ES-I3 (cell line): ENCODE results near the gene ST6GAL2.

Source experiments
- H3K36me3 ChIP-seq: 2 replicates; pipeline ENCODE4 v1.6.1; 2013; ENCODE audit warnings: mild to moderate bottlenecking, low read length, control low read depth, moderate library complexity; ENCODE audit not compliant: insufficient read depth
- H3K4me1 ChIP-seq: 2 replicates; pipeline ENCODE4 v1.6.1; 2013; ENCODE audit warnings: mild to moderate bottlenecking, control low read depth, low read length; ENCODE audit not compliant: insufficient read depth
- H3K9ac ChIP-seq: 2 replicates; pipeline ENCODE4 v1.6.1; 2013; ENCODE audit warnings: low read depth, mild to moderate bottlenecking, low read length, moderate library complexity
- H3K9me3 ChIP-seq: 2 replicates; pipeline ENCODE4 v1.6.1; 2013; ENCODE audit warnings: mild to moderate bottlenecking, low read length, moderate library complexity; ENCODE audit not compliant: control insufficient read depth, insufficient read depth

The ST6GAL2 gene

DNA sequence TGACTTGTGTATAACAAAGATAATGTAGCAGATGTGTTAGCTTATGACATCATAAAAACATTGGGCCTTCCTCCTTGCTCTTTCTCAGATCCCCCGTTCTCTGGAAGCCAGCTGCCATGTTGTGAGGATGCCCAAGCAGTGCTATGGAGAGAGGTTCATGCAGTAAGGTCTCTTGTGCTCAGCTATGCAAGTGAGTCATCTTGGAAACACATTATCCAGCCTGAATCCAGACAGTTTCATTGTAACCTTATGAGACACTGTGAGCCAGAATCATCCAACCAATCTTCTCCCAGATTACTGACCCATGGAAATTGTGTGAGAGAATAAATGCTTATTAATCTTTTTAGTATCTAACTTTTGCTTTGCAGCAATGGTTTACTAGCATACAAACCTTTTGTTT, 60.8 kb downstream of the ST6GAL2 start:
- H3K9ac ChIP-seq, result no peak overlapping the region
- no peaks in the 10 kb centered on the region for H3K4me1 ChIP-seq
- no peaks in the 10 kb centered on the region for H3K36me3 ChIP-seq

DNA sequence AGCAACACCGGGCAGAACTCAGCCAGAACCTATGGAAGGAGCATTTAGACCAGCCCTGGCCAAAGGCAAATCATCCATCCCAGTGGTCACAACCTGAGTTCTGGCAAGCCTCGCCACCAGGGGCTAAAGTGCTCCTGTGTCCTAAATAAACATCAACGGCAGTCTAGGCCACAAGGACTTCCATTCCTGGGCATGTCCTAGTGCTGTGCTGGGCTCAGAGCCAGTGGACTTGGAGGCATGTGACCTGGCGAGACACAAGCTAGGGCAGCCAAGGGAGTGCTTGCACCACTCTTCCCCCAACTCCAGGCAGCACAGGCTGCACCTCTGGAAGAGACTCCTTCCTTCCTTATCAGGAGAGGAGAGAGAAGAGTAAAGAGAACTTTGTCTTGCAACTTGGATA, 69.0 kb downstream of the ST6GAL2 start:
- H3K9me3 ChIP-seq, result no peaks in the 10 kb centered on the region
- H3K9ac ChIP-seq, result no peak overlapping the region
- H3K4me1 ChIP-seq, result no peaks in the 10 kb centered on the region
- no peaks in the 10 kb centered on the region for H3K36me3 ChIP-seq

More for the DNA sequence above, 60.8 kb downstream of the ST6GAL2 start:
- no peaks in the 10 kb centered on the region for H3K9me3 ChIP-seq

DNA sequence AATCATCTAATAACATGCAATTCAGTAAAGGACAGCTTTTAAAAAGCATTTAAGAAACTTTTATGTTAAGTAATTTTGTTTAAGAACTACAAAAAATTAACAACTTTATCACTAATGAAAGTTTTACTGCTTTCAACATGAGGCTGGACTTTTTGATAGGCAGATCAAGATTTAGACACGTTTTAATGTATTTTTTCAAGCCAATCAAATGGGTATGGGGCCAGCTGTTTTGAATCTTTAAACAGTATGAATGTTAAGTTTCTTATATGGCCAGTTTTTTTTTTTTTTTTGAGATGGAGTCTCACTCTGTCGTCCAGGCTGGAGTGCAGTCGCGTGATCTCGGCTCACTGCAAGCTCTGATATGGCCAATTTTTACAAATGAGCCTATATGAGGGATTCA, 73.1 kb downstream of the ST6GAL2 start:
- Histone ChIP-seq H3K36me3 (no peaks in the 10 kb centered on the region), H3K9me3 (no peaks in the 10 kb centered on the region), H3K4me1 (no peaks in the 10 kb centered on the region), H3K9ac (no peak overlapping the region)

- no peaks in the 10 kb centered on the region for H3K4me1 ChIP-seq
- H3K9ac ChIP-seq, result no peak overlapping the region
- no peaks in the 10 kb centered on the region for H3K9me3 ChIP-seq
- no peaks in the 10 kb centered on the region for H3K36me3 ChIP-seq
These were observed 73.6 kb downstream of the ST6GAL2 start for GRCh38 chr2:106812383-106812782.

DNA sequence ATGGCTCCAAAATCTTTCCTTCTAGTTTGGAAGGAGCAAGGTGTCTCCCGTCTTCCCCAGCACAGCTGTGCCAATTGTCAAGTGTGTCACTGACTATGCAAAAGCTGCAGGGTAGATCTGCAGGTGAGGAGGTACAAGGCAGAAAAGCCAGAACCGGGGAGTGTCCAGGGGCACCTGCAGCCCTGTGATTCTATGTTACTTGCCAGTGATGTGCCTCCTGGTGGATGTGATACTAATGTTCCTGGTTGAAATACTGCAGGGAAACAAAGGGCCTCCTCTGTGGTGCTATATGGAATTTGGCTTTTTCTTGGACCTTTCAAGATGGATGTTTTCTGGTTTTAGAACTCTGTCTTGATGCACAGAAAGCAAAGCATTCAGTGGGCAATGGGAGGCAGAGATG, 80.3 kb downstream of the ST6GAL2 start:
- H3K9me3 ChIP-seq, result no peaks in the 10 kb centered on the region
- H3K9ac ChIP-seq, result no peak overlapping the region
- H3K4me1 ChIP-seq, result peaks cover 4% of the 10 kb centered on the region; the same call in 1 of the 2 replicates
- no peaks in the 10 kb centered on the region for H3K36me3 ChIP-seq

GRCh38 chr2:106804161-106804560, 81.8 kb downstream of the ST6GAL2 start:
- Histone ChIP-seq H3K9ac (no peak overlapping the region), H3K4me1 (peaks cover 4% of the 10 kb centered on the region; the same call in 1 of the 2 replicates), H3K9me3 (no peaks in the 10 kb centered on the region), H3K36me3 (no peaks in the 10 kb centered on the region)

- H3K9ac ChIP-seq, result no peak overlapping the region
- H3K36me3 ChIP-seq, result no peaks in the 10 kb centered on the region
- peaks cover 4% of the 10 kb centered on the region; the same call in 1 of the 2 replicates for H3K4me1 ChIP-seq
- no peaks in the 10 kb centered on the region for H3K9me3 ChIP-seq
These were observed 84.9 kb downstream of the ST6GAL2 start for GRCh38 chr2:106800976-106801655.

DNA sequence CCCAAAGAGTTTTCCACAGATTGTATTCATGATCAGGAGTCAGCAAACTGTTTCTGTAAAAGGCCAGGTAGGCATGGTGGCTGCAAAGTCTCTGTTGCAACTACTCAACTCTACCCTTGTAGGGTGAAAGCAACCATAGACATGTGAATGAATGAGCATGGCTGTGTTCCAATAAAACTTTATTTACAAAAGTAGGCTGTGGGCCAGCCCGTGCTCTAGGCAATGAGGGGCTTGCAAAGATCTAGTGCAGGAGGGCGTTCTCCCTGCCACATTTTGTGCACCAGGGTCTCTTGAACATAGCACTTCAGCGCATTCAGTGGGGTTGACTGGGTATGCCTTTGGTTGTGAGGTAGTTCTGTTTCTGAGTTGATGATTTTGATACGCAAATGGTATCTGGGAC, 85.8 kb downstream of the ST6GAL2 start:
- no peaks in the 10 kb centered on the region for H3K9me3 ChIP-seq
- H3K9ac ChIP-seq, result no peak overlapping the region
- peaks cover 4% of the 10 kb centered on the region; the same call in 1 of the 2 replicates for H3K4me1 ChIP-seq
- H3K36me3 ChIP-seq, result no peaks in the 10 kb centered on the region

DNA sequence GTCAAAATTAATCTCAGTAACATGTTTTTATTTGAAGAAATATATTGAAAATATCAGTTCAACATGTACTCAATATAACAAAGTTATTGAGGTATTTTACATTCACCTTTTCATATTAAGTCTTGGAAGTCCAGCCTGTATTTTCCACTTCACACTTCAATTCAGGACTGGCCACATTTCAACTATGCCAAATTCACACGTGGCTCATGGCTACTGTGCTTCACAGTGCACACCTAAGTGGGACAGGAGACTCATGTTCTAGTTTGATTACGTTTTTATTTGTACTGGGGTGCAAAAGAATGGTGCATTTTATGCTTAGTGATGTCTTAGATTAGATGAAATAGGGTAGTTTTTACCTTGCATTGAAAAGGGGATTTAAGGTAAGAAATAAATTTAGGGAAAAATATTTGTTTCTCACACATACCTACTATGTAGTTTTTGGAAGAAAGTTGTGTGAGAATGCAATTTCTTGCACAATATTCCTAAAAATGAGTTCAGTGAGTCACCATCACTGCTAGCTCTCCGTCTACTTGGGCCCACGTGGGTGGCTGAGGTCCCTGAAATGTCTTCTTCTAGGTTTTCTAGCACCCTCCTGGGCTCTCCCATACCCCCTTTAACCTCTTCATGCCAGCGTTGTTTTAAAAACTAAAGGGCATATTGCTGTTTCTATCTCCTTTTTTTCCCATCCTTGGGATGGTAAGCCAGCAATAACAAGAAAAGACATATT, 87.0 kb downstream of the ST6GAL2 start:
- Histone ChIP-seq H3K9me3 (no peaks in the 10 kb centered on the region), H3K4me1 (peaks cover 4% of the 10 kb centered on the region; the same call in 1 of the 2 replicates)

GRCh38 chr2:106797494-106797893, 88.5 kb downstream of the ST6GAL2 start:
- Histone ChIP-seq H3K36me3 (no peaks in the 10 kb centered on the region), H3K9ac (no peak overlapping the region)

More for the DNA sequence above, 87.0 kb downstream of the ST6GAL2 start:
- Histone ChIP-seq H3K9ac (no peak overlapping the region), H3K36me3 (no peaks in the 10 kb centered on the region)

DNA sequence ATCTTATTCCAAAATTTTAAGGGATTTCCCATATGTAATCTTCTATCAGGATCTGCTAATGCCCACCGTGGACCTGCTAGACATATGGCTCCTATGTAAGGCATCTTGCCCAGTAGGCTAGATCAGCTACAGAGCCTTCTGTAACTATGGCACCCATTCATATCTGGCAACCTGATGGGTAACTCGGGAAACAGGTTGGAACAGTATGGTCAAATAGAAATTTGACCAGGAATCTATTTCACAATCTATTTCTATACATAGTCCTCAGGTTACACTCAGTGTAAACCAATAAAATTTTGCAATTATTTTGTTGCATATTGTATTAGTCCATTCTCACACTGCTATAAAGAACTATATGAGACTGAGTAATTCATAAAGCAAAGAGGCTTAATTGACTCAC, 93.3 kb downstream of the ST6GAL2 start:
- H3K9me3 ChIP-seq, result no peaks in the 10 kb centered on the region
- H3K36me3 ChIP-seq, result no peaks in the 10 kb centered on the region
- no peaks in the 10 kb centered on the region for H3K4me1 ChIP-seq
- no peak overlapping the region for H3K9ac ChIP-seq

More at GRCh38 chr2:106797494-106797893, 88.5 kb downstream of the ST6GAL2 start:
- H3K4me1 ChIP-seq, result peaks cover 4% of the 10 kb centered on the region; the same call in 1 of the 2 replicates
- no peaks in the 10 kb centered on the region for H3K9me3 ChIP-seq

DNA sequence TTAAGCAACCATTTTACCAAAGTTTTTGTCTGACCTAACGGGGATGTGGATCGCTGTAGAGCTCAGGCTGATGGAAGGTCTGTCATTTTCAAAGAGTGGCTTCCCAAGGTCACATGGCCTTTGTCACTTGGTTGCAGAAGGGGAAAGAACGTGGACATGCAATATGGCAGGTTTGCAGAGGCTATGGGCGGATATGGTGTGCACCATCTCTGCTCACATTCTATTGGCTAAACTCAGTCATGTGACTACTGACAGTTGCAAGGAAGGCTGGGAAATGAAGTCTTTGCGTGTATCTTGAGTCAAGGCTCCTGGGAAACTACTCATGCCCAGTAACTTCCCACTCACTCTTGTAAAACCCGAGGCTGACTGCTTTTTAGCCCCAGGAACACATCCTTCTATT, 96.8 kb downstream of the ST6GAL2 start:
- Histone ChIP-seq H3K36me3 (no peaks in the 10 kb centered on the region), H3K4me1 (no peaks in the 10 kb centered on the region), H3K9me3 (no peaks in the 10 kb centered on the region), H3K9ac (no peak overlapping the region)

- no peak overlapping the region for H3K9ac ChIP-seq
- no peaks in the 10 kb centered on the region for H3K36me3 ChIP-seq
- no peaks in the 10 kb centered on the region for H3K9me3 ChIP-seq
- no peaks in the 10 kb centered on the region for H3K4me1 ChIP-seq
These were observed 103.3 kb downstream of the ST6GAL2 start for GRCh38 chr2:106782681-106783080.

GRCh38 chr2:106781196-106781595, 104.8 kb downstream of the ST6GAL2 start:
- H3K9me3 ChIP-seq, result no peaks in the 10 kb centered on the region
- H3K36me3 ChIP-seq, result no peaks in the 10 kb centered on the region
- no peak overlapping the region for H3K9ac ChIP-seq
- no peaks in the 10 kb centered on the region for H3K4me1 ChIP-seq

DNA sequence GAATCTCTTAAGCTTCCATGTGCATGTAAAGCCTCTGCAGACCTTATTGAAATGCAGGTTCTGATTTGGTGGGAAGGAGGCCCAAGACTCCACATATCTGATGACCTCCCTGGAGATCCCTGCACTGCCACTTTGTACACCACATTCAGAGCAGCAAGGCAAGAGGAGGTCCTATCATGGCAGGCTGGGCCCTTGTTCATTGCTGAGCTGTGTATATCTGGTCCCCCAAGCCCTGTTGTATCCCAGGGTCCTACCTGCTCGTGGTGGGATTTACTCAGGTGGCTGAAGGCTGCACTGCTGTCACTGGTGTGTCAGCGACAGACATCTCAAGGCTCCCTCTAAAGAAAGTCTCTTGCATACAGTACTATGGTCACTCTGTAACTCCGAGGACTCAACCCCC, 114.2 kb downstream of the ST6GAL2 start:
- Histone ChIP-seq H3K4me1 (no peaks in the 10 kb centered on the region), H3K36me3 (no peaks in the 10 kb centered on the region), H3K9me3 (no peaks in the 10 kb centered on the region), H3K9ac (no peak overlapping the region)
